Left colon (tissue), 2 donors: Measurements from ENCODE around the gene ZKSCAN8. TPM values are rescaled to one million over a fixed set of nuclear protein-coding genes. Genes with fewer than 3 reads are reported as not detected.
"Not testable (repeated sequence)": the region's sequence is repeated elsewhere in the genome, so short reads cannot be mapped to it uniquely, and the experiment has no call there.

Source experiments
- ATAC-seq: fragments of 200-7000 bp; cut with Tn5 transposase; one replicate; pipeline ENCODE4 v1.9.1; 2020; ENCODE audit warnings: mild to moderate bottlenecking, moderate library complexity
- DNase-seq, 2 donors: peaks; one replicate each; pipeline ENCODE4 v3.0.0-alpha.2; 2020
- intact Hi-C, 2 donors: fragments of 100-400 bp; cut with DNase I in 1 of 2; cut with micrococcal nuclease in 1 of 2; formaldehyde crosslinking; loops; one replicate each; pipeline versions ENCODE4 v1.11.2 to v1.14.0; 2022; cut with DNase I, micrococcal nuclease
- long read RNA-seq: library from polyadenylated mRNA; unstranded; transcript quantifications from one replicate; pipeline ENCODE4 v2.0.0, GENCODE V29; 2021
- total RNA-seq, 2 donors: library from RNA; stranded (reverse); fragmentation: NEBNext Ultra II Directional; extraction: Animal tissue kit (Norgen Biotek cat#: 25700); gene quantifications; one replicate each; pipeline ENCODE4 v1.2.1, GENCODE V29; 2021
- donor health status: DM: no; HTN: no; CAD: no.
- donor health status: DM: yes; HTN: yes; CAD: no.

ZKSCAN8 gene
- 10 to 100 TPM; 10.7 to 13.4 TPM for total RNA-seq
- long read RNA-seq, partial matches to known transcripts: 0 of 1 reads
- long read RNA-seq, other reads (novel, unspliced or antisense): 1 of 1 reads

GRCh38 chr6:28141500-28142329, at the start of gene ZKSCAN8:
ZKSCAN8 (plus strand) TSS chr6:28141883; CDS start chr6:28148408, 6,525 bp downstream.
- intact Hi-C loops: loop anchor here in 1 of 2 donors (10.0 kb wide), 1 partner anchor 73 kb away; no protein-coding TSS in a partner anchor
- DNase-seq (peak; percentile 81 to 83), ATAC-seq (peak; percentile 90)

- DNase-seq, ATAC-seq, intact Hi-C loops: not testable (repeated sequence)
Measured at GRCh38 chr6:28102222-28102621, 39.5 kb upstream of the ZKSCAN8 start.

- DNase-seq, intact Hi-C loops, ATAC-seq: not testable (repeated sequence)
Measured at GRCh38 chr6:28102699-28103098, 39.0 kb upstream of the ZKSCAN8 start.

- ATAC-seq: peak; percentile 100
- peak; percentile 80 to 91 for DNase-seq
- intact Hi-C loops: no loop called here
Measured at GRCh38 chr6:28104392-28105244, 37.1 kb upstream of the ZKSCAN8 start.

- ATAC-seq (peak; percentile 39), DNase-seq (no peak)
- intact Hi-C loops: no loop called here
Measured at GRCh38 chr6:28105245-28105639, 36.4 kb upstream of the ZKSCAN8 start.

- DNase-seq (no peak), ATAC-seq (no peak)
- intact Hi-C loops: no loop called here
Measured at GRCh38 chr6:28107506-28107905, 34.2 kb upstream of the ZKSCAN8 start.

GRCh38 chr6:28111964-28112363, 29.7 kb upstream of the ZKSCAN8 start:
- DNase-seq: no peak
- intact Hi-C loops: no loop called here
- no peak for ATAC-seq

GRCh38 chr6:28115799-28116198, 25.9 kb upstream of the ZKSCAN8 start:
- no peak for ATAC-seq
- DNase-seq: no peak
- intact Hi-C loops: no loop called here

- no peak for ATAC-seq
Measured at GRCh38 chr6:28117386-28118050, 24.2 kb upstream of the ZKSCAN8 start.

GRCh38 chr6:28118217-28118616, 23.5 kb upstream of the ZKSCAN8 start:
- intact Hi-C loops: no loop called here
- no peak for ATAC-seq
- DNase-seq: no peak

More at GRCh38 chr6:28117386-28118050, 24.2 kb upstream of the ZKSCAN8 start:
- intact Hi-C loops: no loop called here
- no peak for DNase-seq

GRCh38 chr6:28121876-28122275, 19.8 kb upstream of the ZKSCAN8 start:
- intact Hi-C loops: no loop called here

GRCh38 chr6:28122283-28122682, 19.4 kb upstream of the ZKSCAN8 start:
- intact Hi-C loops, DNase-seq, ATAC-seq: not testable (repeated sequence)

More at GRCh38 chr6:28121876-28122275, 19.8 kb upstream of the ZKSCAN8 start:
- DNase-seq (no peak), ATAC-seq (no peak)

- peak; percentile 85 to 92 for DNase-seq
- ATAC-seq: peak; percentile 100
- intact Hi-C loops: no loop called here
Measured at GRCh38 chr6:28124350-28124970, 17.2 kb upstream of the ZKSCAN8 start, which contains the start of gene ZSCAN16. ZSCAN16 (plus strand) TSS chr6:28124609; CDS start chr6:28125444, 835 bp downstream.

GRCh38 chr6:28124971-28125353, 16.7 kb upstream of the ZKSCAN8 start:
- DNase-seq (no peak), ATAC-seq (peak; percentile 49)
- intact Hi-C loops: no loop called here

GRCh38 chr6:28125401-28125800, 16.3 kb upstream of the ZKSCAN8 start:
- ATAC-seq: no peak
- intact Hi-C loops: no loop called here
- DNase-seq: no peak

GRCh38 chr6:28134015-28134414, 7.7 kb upstream of the ZKSCAN8 start:
- intact Hi-C loops: no loop called here
- DNase-seq: peak in 1 of 2 donors; percentile 10
- no peak for ATAC-seq

- intact Hi-C loops: no loop called here
- no peak for ATAC-seq
- DNase-seq: no peak
Measured at GRCh38 chr6:28134716-28135115, 7.0 kb upstream of the ZKSCAN8 start.

GRCh38 chr6:28135393-28135792, 6.3 kb upstream of the ZKSCAN8 start:
- intact Hi-C loops: no loop called here
- no peak for ATAC-seq
- no peak for DNase-seq
